GM12891 (cell line): ENCODE data around the gene MSANTD4.

Experiments used
- POLR2AphosphoS5 ChIP-seq: IDR thresholded peaks from 2 replicates; pipeline ENCODE4 v1.6.1; 2011; ENCODE audit warnings: low read depth, low read length, control low read depth
- SPI1 ChIP-seq: IDR thresholded peaks from 2 replicates; pipeline ENCODE4 v1.6.1; 2011; ENCODE audit warnings: low read depth, low read length, control low read depth
- TAF1 ChIP-seq: IDR thresholded peaks from 2 replicates; pipeline ENCODE4 v1.6.1; 2011; ENCODE audit warnings: low read depth, low read length, control low read depth

DNA sequence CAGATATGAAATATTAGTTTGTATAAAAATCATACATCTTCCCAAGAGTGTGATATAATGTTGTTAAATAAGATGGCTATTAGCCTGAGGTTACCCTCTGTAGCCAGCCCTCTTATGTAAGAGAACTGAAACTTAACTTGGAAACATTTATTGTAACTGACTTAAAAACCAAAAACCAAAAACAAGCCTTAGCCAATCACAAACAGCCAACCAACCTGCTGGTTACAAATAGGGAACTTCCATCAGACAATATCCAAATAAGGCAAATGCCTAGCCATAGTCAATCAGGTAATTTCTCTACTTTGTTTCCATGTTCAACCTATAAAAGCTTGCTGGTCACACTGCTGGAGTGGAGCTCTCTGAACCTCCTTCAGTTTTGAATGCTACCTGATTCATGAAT is 41.0 kb upstream of the MSANTD4 start:
- TF ChIP-seq POLR2AphosphoS5 (no peak), TAF1 (no peak), SPI1 (no peak)
